ENCODE measurements around the gene CBL. TPM values are rescaled to one million over a fixed set of nuclear protein-coding genes. Genes with fewer than 3 reads are reported as not detected.

Gene CBL
- total RNA-seq, 1 experiment from 2014 or later = 56.4 TPM

DNA sequence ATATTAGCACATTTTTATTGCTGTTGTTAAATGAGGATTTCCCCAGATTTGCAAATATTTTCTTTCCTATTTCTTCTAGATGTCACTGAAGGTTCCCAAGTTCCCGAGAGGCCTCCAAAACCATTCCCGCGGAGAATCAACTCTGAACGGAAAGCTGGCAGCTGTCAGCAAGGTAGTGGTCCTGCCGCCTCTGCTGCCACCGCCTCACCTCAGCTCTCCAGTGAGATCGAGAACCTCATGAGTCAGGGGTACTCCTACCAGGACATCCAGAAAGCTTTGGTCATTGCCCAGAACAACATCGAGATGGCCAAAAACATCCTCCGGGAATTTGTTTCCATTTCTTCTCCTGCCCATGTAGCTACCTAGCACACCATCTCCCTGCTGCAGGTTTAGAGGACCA lies 93.3 kb downstream of the CBL start:
- Mint-ChIP-seq H3K4me1 (no peaks in the 10 kb centered on the region), H3K27ac (no peak overlapping the region), H3K9me3 (no peaks in the 10 kb centered on the region), H3K36me3 (ENCODE audit: insufficient read depth in 1 of 3, low read depth in 3 of 3) (peaks cover 26 to 80% (median 76%) of the 10 kb centered on the region in 3 experiments; a peak in 6 of 7 replicates), H3K4me3 (no peak overlapping the region), H3K27me3 (ENCODE audit: low read depth) (no peaks in the 10 kb centered on the region)
- H3K79me1 ChIP-seq (ENCODE audit: insufficient read depth, low read depth, low read length, poor library complexity, severe bottlenecking) = no peaks in the 10 kb centered on the region
- H4K5ac ChIP-seq (ENCODE audit: insufficient read length, low read depth, low read length) = no peak overlapping the region
- H4K20me1 ChIP-seq (ENCODE audit: control insufficient read depth, insufficient read depth, insufficient read length) = no peaks in the 10 kb centered on the region
- H3K79me2 ChIP-seq (ENCODE audit: insufficient read depth, low read length) = no peaks in the 10 kb centered on the region
- no peak overlapping the region for H3T11ph ChIP-seq (ENCODE audit: low read length)
- no peak overlapping the region for H3K18ac ChIP-seq (ENCODE audit: insufficient read length, low read depth, low read length)
- H3K23me2 ChIP-seq (ENCODE audit: insufficient read length, low read depth, low read length, poor library complexity, severe bottlenecking) = no peaks in the 10 kb centered on the region
- H3K9ac ChIP-seq (ENCODE audit: extremely low read depth, insufficient read length, low read length) = no peak overlapping the region
- H3K4me2 ChIP-seq (ENCODE audit: insufficient read depth, insufficient read length, low read length) = no peak overlapping the region
- no peak overlapping the region for H2BK120ac ChIP-seq (ENCODE audit: low read depth, low read length, poor library complexity, severe bottlenecking)
- H2AK5ac ChIP-seq (ENCODE audit: insufficient read length, low read length) = no peak overlapping the region
- H3K27me3 ChIP-seq (ENCODE audit: insufficient read depth, low read length) = no peaks in the 10 kb centered on the region
- no peak overlapping the region for H3K23ac ChIP-seq (ENCODE audit: insufficient read length, low read depth, low read length)
- no peak overlapping the region for H2BK12ac ChIP-seq (ENCODE audit: insufficient read length, low read depth, low read length)
- H4K91ac ChIP-seq (ENCODE audit: insufficient read length, low read depth, low read length) = no peak overlapping the region
- TF ChIP-seq, protein P1, sequence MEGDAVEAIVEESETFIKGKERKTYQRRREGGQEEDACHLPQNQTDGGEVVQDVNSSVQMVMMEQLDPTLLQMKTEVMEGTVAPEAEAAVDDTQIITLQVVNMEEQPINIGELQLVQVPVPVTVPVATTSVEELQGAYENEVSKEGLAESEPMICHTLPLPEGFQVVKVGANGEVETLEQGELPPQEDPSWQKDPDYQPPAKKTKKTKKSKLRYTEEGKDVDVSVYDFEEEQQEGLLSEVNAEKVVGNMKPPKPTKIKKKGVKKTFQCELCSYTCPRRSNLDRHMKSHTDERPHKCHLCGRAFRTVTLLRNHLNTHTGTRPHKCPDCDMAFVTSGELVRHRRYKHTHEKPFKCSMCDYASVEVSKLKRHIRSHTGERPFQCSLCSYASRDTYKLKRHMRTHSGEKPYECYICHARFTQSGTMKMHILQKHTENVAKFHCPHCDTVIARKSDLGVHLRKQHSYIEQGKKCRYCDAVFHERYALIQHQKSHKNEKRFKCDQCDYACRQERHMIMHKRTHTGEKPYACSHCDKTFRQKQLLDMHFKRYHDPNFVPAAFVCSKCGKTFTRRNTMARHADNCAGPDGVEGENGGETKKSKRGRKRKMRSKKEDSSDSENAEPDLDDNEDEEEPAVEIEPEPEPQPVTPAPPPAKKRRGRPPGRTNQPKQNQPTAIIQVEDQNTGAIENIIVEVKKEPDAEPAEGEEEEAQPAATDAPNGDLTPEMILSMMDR (conservative IDR thresholded peaks at IDR 0.05) = no peak
- H3K4ac ChIP-seq (ENCODE audit: low read depth, low read length) = no peak overlapping the region
- DNase-seq = no peak
- no peaks in the 10 kb centered on the region for H3K9me3 ChIP-seq (ENCODE audit: control insufficient read depth, low read depth, low read length)
- H4K8ac ChIP-seq (replicated peaks; ENCODE audit: insufficient read length, low read depth, low read length) = no peak overlapping the region
- no peak overlapping the region for H2BK20ac ChIP-seq (ENCODE audit: low read depth, low read length, poor library complexity, severe bottlenecking)
- H2BK15ac ChIP-seq (ENCODE audit: low read depth, low read length) = no peak overlapping the region
- no peak overlapping the region for H3K56ac ChIP-seq (ENCODE audit: insufficient read length, low read depth, low read length)
- no peak overlapping the region for H3K14ac ChIP-seq (ENCODE audit: insufficient read depth, low read length)
- H3K27ac ChIP-seq (ENCODE audit: insufficient read length, low read depth, low read length) = no peak overlapping the region
- no CpG with 5 or more reads among the region's 9 CpGs for WGBS (ENCODE audit: extremely low coverage, insufficient read length, low lambda C conversion rate)
- no peak overlapping the region for H2BK5ac ChIP-seq (ENCODE audit: insufficient read length, low read length)
- H3K4me1 ChIP-seq (ENCODE audit: insufficient read depth, low read length) = no peaks in the 10 kb centered on the region
- no peak overlapping the region for H2AFZ ChIP-seq (ENCODE audit: low read length)

Data from H9 (cell line).